H9 (cell line): ENCODE results near the gene CALM1. TPM values are rescaled to one million over a fixed set of nuclear protein-coding genes. Genes with fewer than 3 reads are reported as not detected.

Source experiments
- DNase-seq: peaks from one replicate; pipeline ENCODE4 v3.0.0-alpha.2; 2017
- H2AFZ ChIP-seq: one replicate; pipeline ENCODE4 v1.6.1; 2013; ENCODE audit warnings: mild to moderate bottlenecking, low read length, control low read depth, moderate library complexity
- H2AK5ac ChIP-seq: 2 replicates; pipeline ENCODE4 v1.6.1; 2013; ENCODE audit warnings: low read length, control low read depth, mixed read lengths; ENCODE audit not compliant: insufficient read length
- H2BK120ac ChIP-seq: one replicate; pipeline ENCODE4 v1.6.1; 2013; ENCODE audit warnings: low read depth, mild to moderate bottlenecking, low read length, control low read depth, inconsistent platforms; ENCODE audit not compliant: poor library complexity, severe bottlenecking
- H2BK12ac ChIP-seq: 2 replicates; pipeline ENCODE4 v1.6.1; 2013; ENCODE audit warnings: low read length, control low read depth, mixed read lengths, low read depth; ENCODE audit not compliant: insufficient read length
- H2BK15ac ChIP-seq: 2 replicates; pipeline ENCODE4 v1.6.1; 2013; ENCODE audit warnings: low read depth, low read length, control low read depth
- H2BK20ac ChIP-seq: one replicate; pipeline ENCODE4 v1.6.1; 2013; ENCODE audit warnings: low read depth, mild to moderate bottlenecking, low read length, control low read depth, inconsistent platforms; ENCODE audit not compliant: poor library complexity, severe bottlenecking
- H2BK5ac ChIP-seq: 2 replicates; pipeline ENCODE4 v1.6.1; 2013; ENCODE audit warnings: low read length, control low read depth, mixed read lengths; ENCODE audit not compliant: insufficient read length
- H3K14ac ChIP-seq: 2 replicates; pipeline ENCODE4 v1.6.1; 2013; ENCODE audit warnings: low read length, control low read depth; ENCODE audit not compliant: insufficient read depth
- H3K18ac ChIP-seq: 2 replicates; pipeline ENCODE4 v1.6.1; 2013; ENCODE audit warnings: low read depth, mild to moderate bottlenecking, mixed read lengths, low read length, control low read depth; ENCODE audit not compliant: insufficient read length
- H3K23ac ChIP-seq: 2 replicates; pipeline ENCODE4 v1.6.1; 2013; ENCODE audit warnings: low read length, control low read depth, mixed read lengths, low read depth; ENCODE audit not compliant: insufficient read length
- H3K23me2 ChIP-seq: 2 replicates; pipeline ENCODE4 v1.6.1; 2013; ENCODE audit warnings: low read depth, mild to moderate bottlenecking, mixed read lengths, low read length, control low read depth; ENCODE audit not compliant: insufficient read length, poor library complexity, severe bottlenecking
- H3K27ac ChIP-seq: 2 replicates; pipeline ENCODE4 v1.5.1; 2013; ENCODE audit warnings: low read length, control low read depth, mixed read lengths, low read depth; ENCODE audit not compliant: insufficient read length
- H3K27me3 ChIP-seq: 2 replicates; pipeline ENCODE4 v1.6.1; 2013; ENCODE audit warnings: low read length, control low read depth, inconsistent platforms; ENCODE audit not compliant: insufficient read depth
- H3K4ac ChIP-seq: 2 replicates; pipeline ENCODE4 v1.6.1; 2013; ENCODE audit warnings: low read depth, mild to moderate bottlenecking, control low read depth, inconsistent platforms, low read length, moderate library complexity
- H3K4me1 ChIP-seq: 2 replicates; pipeline ENCODE4 v1.6.1; 2013; ENCODE audit warnings: low read length, control low read depth, inconsistent platforms; ENCODE audit not compliant: insufficient read depth
- H3K4me2 ChIP-seq: 2 replicates; pipeline ENCODE4 v1.6.1; 2013; ENCODE audit warnings: low read length, control low read depth, mixed read lengths; ENCODE audit not compliant: insufficient read length, insufficient read depth
- H3K56ac ChIP-seq: 2 replicates; pipeline ENCODE4 v1.6.1; 2013; ENCODE audit warnings: low read depth, mild to moderate bottlenecking, mixed read lengths, low read length, control low read depth; ENCODE audit not compliant: insufficient read length
- H3K79me1 ChIP-seq: 2 replicates; pipeline ENCODE4 v1.6.1; 2013; ENCODE audit warnings: low read depth, mild to moderate bottlenecking, moderate library complexity, low read length, control low read depth, inconsistent platforms; ENCODE audit not compliant: insufficient read depth, poor library complexity, severe bottlenecking
- H3K79me2 ChIP-seq: 2 replicates; pipeline ENCODE4 v1.6.1; 2013; ENCODE audit warnings: low read length, control low read depth, inconsistent platforms; ENCODE audit not compliant: insufficient read depth
- H3K9ac ChIP-seq: 2 replicates; pipeline ENCODE4 v1.6.1; 2013; ENCODE audit warnings: low read length, control low read depth, mixed read lengths; ENCODE audit not compliant: insufficient read length; ENCODE audit errors: extremely low read depth
- H3K9me3 ChIP-seq: one replicate; pipeline ENCODE4 v1.6.1; 2013; ENCODE audit warnings: low read depth, low read length, inconsistent platforms; ENCODE audit not compliant: control insufficient read depth
- H3T11ph ChIP-seq: one replicate; pipeline ENCODE4 v1.6.1; 2013; ENCODE audit warnings: mild to moderate bottlenecking, low read length, control low read depth, inconsistent platforms
- H4K20me1 ChIP-seq: one replicate; pipeline ENCODE4 v1.6.1; 2013; ENCODE audit not compliant: control insufficient read depth, insufficient read length, insufficient read depth
- H4K5ac ChIP-seq: 2 replicates; pipeline ENCODE4 v1.6.1; 2013; ENCODE audit warnings: low read depth, mild to moderate bottlenecking, mixed read lengths, low read length, control low read depth; ENCODE audit not compliant: insufficient read length
- H4K8ac ChIP-seq: replicated peaks from 2 replicates; pipeline ENCODE4 v1.6.1; 2013; ENCODE audit warnings: low read length, control low read depth, mixed read lengths, low read depth; ENCODE audit not compliant: insufficient read length
- H4K91ac ChIP-seq: 2 replicates; pipeline ENCODE4 v1.6.1; 2013; ENCODE audit warnings: low read depth, mild to moderate bottlenecking, moderate library complexity, mixed read lengths, low read length, control low read depth; ENCODE audit not compliant: insufficient read length
- H3K27ac Mint-ChIP-seq, 3 experiments: 2 replicates in 2 of 3; 3 replicates in 1 of 3; pipeline ENCODE4 v1.8.0; 2020 to 2021; ENCODE audit warnings: mixed read lengths in 3 of 3, mild to moderate bottlenecking in 1 of 3, moderate library complexity in 1 of 3
- H3K27me3 Mint-ChIP-seq: 2 replicates; pipeline ENCODE4 v1.8.0; 2021; ENCODE audit warnings: low read depth, mild to moderate bottlenecking, moderate library complexity, mixed read lengths
- H3K36me3 Mint-ChIP-seq, 3 experiments: 2 replicates in 2 of 3; 3 replicates in 1 of 3; pipeline ENCODE4 v1.8.0; 2020 to 2021; ENCODE audit warnings: low read depth in 3 of 3, mixed read lengths in 3 of 3; ENCODE audit not compliant: insufficient read depth in 1 of 3
- H3K4me1 Mint-ChIP-seq, 2 experiments: 2 replicates each; pipeline ENCODE4 v1.8.0; 2020; ENCODE audit warnings: mixed read lengths in 2 of 2
- H3K4me3 Mint-ChIP-seq, 2 experiments: 2 replicates in 1 of 2; 3 replicates in 1 of 2; pipeline ENCODE4 v1.8.0; 2020 to 2021; ENCODE audit warnings: mild to moderate bottlenecking in 2 of 2, mixed read lengths in 2 of 2, moderate library complexity in 1 of 2
- H3K9me3 Mint-ChIP-seq, 2 experiments: 2 replicates in 1 of 2; 3 replicates in 1 of 2; pipeline ENCODE4 v1.8.0; 2020; ENCODE audit warnings: mild to moderate bottlenecking in 2 of 2, mixed read lengths in 2 of 2, moderate library complexity in 1 of 2
- CTCF ChIP-seq: fragments of 200-600 bp; sonication (generic); conservative IDR thresholded peaks from 3 replicates; pipeline ENCODE4 v1.8.0; 2021; ENCODE audit warnings: antibody characterized with exemption, mild to moderate bottlenecking
- WGBS: extraction: QIAGEN DNeasy Blood & Tissue Kit; methylation state at CpG from one replicate; pipeline ENCODE4 v1.1.7; 2013; ENCODE audit warnings: missing lambda C conversion rate, low lambda C conversion rate, mixed read lengths; ENCODE audit not compliant: insufficient read length; ENCODE audit errors: extremely low coverage; 5-methylcytosine and 5-hydroxymethylcytosine counted together
- total RNA-seq: library from RNA; stranded (reverse); gene quantifications from 2 replicates; pipeline ENCODE4 v1.2.1, GENCODE V29; 2021

The CALM1 gene
- total RNA-seq, 1 experiment from 2014 or later: 354 TPM

DNA sequence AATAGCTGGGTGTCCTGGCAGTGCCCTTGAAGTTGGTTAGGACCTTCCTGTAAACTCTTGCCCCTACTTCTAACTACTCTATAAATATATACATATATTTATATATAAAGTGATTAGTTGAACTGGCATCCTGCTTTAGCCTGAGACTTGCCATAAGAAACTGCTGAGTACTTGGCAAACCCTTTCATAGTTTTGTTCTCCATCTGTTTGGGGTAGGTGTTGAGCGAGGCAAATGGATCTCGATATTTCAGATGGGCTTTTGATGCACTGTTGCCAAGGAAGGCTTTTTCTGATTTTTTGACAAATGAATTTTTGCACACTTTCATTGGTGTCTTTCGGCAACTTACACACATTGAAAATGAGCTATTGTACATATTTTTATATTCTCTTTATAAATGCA is 10.4 kb downstream of the CALM1 start:
- H2BK120ac ChIP-seq: no peak overlapping the region
- Mint-ChIP-seq H3K27ac (no peak overlapping the region), H3K36me3 (peaks cover 29 to 44% (median 38%) of the 10 kb centered on the region in 3 experiments), H3K9me3 (peaks cover 0 to 2% of the 10 kb centered on the region in 2 experiments; a peak in 1 of 5 replicates), H3K4me1 (peaks cover 7 to 12% of the 10 kb centered on the region in 2 experiments), H3K27me3 (no peaks in the 10 kb centered on the region), H3K4me3 (no peak overlapping the region)
- no peak overlapping the region for H3K4ac ChIP-seq
- no peak for TF ChIP-seq CTCF
- H3K9ac ChIP-seq: no peak overlapping the region
- H3K27me3 ChIP-seq: no peaks in the 10 kb centered on the region
- H3K9me3 ChIP-seq: no peaks in the 10 kb centered on the region
- no peak overlapping the region for H2BK15ac ChIP-seq
- no peak overlapping the region for H2BK12ac ChIP-seq
- no peak overlapping the region for H4K8ac ChIP-seq
- no peak overlapping the region for H3T11ph ChIP-seq
- no peak overlapping the region for H4K91ac ChIP-seq
- H3K18ac ChIP-seq: no peak overlapping the region
- no peak for DNase-seq
- H3K27ac ChIP-seq: no peak overlapping the region
- no peak overlapping the region for H3K14ac ChIP-seq
- no peak overlapping the region for H2BK20ac ChIP-seq
- H2AFZ ChIP-seq: no peak overlapping the region
- H3K4me2 ChIP-seq: no peak overlapping the region
- H3K23ac ChIP-seq: no peak overlapping the region
- no peaks in the 10 kb centered on the region for H3K4me1 ChIP-seq
- H4K20me1 ChIP-seq: no peaks in the 10 kb centered on the region
- no peak overlapping the region for H2AK5ac ChIP-seq
- no peak overlapping the region for H3K56ac ChIP-seq
- no peaks in the 10 kb centered on the region for H3K79me2 ChIP-seq
- H3K79me1 ChIP-seq: no peaks in the 10 kb centered on the region
- no peak overlapping the region for H2BK5ac ChIP-seq
- H4K5ac ChIP-seq: no peak overlapping the region
- H3K23me2 ChIP-seq: no peaks in the 10 kb centered on the region
- no CpG with 5 or more reads among the region's 3 CpGs for WGBS
